ENCODE data around the gene HBB. TPM values are rescaled to one million over a fixed set of nuclear protein-coding genes. Genes with fewer than 3 reads are reported as not detected.
"Not testable (repeated sequence)": the region's sequence is repeated elsewhere in the genome, so short reads cannot be mapped to it uniquely, and the experiment has no call there.

Gene HBB
- total and polyA plus RNA-seq, 2 donors (not counting 1 experiment from before 2014, with no cell fraction given): 0.22 TPM; not detected in 1

DNA sequence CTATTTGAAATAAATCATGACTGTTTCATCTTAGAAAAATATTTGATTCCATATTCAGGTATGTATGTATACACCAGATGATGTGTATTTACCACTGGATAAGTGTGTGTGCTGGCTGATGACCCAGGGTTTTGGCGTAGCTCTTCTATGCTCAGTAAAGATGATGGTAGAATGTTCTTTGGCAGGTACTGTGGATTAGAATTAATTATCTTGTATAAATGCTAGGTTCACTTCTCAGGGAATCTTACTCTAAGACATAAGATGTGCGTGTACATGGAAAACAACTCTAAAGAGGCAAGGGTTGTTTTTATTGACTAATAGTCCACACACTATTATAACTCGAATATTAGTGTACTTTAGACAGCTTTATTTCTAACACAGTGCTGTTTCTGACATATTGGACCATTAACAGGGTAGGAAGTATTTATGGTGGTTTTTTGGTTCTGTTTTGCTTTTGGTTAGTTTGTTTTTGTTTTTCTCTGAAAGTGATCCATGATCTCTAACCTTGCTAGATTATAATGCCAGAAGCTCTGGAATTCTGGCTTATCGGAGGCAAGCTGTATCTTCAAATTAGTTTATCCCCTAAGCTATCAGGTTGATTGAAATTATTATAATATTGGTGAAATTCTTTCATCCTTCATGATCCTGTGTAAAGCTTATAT is 23.8 kb upstream of the HBB start:
- Histone ChIP-seq H3K36me3 (ENCODE audit: control insufficient read depth, insufficient read depth, low read length) (no peaks in the 10 kb centered on the region), H3K27me3 (ENCODE audit: control insufficient read depth, insufficient read depth, low read length) (no peaks in the 10 kb centered on the region), H3K9me3 (ENCODE audit: control insufficient read depth, insufficient read depth, low read depth, low read length) (no peaks in the 10 kb centered on the region), H3K27ac (ENCODE audit: insufficient read depth, low read length) (no peak overlapping the region), H2AFZ (ENCODE audit: low read length) (no peak overlapping the region), H3K4me3 (replicated peaks in 1 of 4; ENCODE audit: control extremely low read depth in 1 of 4, insufficient read depth in 1 of 4, low read depth in 3 of 4, low read length in 4 of 4) (no peak overlapping the region), H4K20me1 (ENCODE audit: control insufficient read depth, extremely low read depth, insufficient read depth, low read length) (no peaks in the 10 kb centered on the region), H3K79me2 (ENCODE audit: control insufficient read depth, insufficient read depth, low read length) (no peaks in the 10 kb centered on the region), H3K9ac (ENCODE audit: insufficient read depth, low read length) (no peak overlapping the region), H3K4me2 (ENCODE audit: extremely low read depth, insufficient read depth, low read length) (no peak overlapping the region), H3K4me1 (ENCODE audit: control insufficient read depth, extremely low read depth, insufficient read depth, low read length) (no peaks in the 10 kb centered on the region)
- DNase-seq (ENCODE audit: low read depth in 2 of 2): no peak
- TF ChIP-seq, protein P1, sequence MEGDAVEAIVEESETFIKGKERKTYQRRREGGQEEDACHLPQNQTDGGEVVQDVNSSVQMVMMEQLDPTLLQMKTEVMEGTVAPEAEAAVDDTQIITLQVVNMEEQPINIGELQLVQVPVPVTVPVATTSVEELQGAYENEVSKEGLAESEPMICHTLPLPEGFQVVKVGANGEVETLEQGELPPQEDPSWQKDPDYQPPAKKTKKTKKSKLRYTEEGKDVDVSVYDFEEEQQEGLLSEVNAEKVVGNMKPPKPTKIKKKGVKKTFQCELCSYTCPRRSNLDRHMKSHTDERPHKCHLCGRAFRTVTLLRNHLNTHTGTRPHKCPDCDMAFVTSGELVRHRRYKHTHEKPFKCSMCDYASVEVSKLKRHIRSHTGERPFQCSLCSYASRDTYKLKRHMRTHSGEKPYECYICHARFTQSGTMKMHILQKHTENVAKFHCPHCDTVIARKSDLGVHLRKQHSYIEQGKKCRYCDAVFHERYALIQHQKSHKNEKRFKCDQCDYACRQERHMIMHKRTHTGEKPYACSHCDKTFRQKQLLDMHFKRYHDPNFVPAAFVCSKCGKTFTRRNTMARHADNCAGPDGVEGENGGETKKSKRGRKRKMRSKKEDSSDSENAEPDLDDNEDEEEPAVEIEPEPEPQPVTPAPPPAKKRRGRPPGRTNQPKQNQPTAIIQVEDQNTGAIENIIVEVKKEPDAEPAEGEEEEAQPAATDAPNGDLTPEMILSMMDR (conservative IDR thresholded peaks at IDR 0.05 in 1 of 2, IDR thresholded peaks at IDR 0.05 in 1 of 2; ENCODE audit: low read depth in 1 of 2, low read length in 2 of 2): no peak
- TF ChIP-seq EZH2 (IDR thresholded peaks at IDR 0.05; ENCODE audit: low read length, missing control alignments): no peak

DNA sequence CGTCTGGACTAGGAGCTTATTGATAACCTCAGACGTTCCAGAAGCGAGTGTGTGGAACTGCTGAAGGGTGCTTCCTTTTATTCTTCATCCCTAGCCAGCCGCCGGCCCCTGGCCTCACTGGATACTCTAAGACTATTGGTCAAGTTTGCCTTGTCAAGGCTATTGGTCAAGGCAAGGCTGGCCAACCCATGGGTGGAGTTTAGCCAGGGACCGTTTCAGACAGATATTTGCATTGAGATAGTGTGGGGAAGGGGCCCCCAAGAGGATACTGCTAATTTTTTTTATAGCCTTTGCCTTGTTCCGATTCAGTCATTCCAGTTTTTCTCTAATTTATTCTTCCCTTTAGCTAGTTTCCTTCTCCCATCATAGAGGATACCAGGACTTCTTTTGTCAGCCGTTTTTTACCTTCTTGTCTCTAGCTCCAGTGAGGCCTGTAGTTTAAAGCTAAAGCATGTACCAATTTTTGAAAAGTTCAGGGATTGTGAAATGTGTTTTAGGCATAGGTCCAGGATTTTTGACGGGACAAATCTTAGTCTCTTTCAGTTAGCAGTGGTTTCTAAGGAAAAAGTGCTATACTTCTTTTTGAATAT is 23.0 kb upstream of the HBB start, which contains the start of gene HBG1:
Gene HBG1, minus strand, starts transcription at position 51 of the 590 bp plus-strand sequence. CDS start 53 bp downstream, outside the sequence.
- H3K9ac ChIP-seq (ENCODE audit: insufficient read depth, low read length); H3K36me3 ChIP-seq (ENCODE audit: control insufficient read depth, insufficient read depth, low read length); H3K9me3 ChIP-seq (ENCODE audit: control insufficient read depth, insufficient read depth, low read depth, low read length); H3K27ac ChIP-seq (ENCODE audit: insufficient read depth, low read length); H3K4me2 ChIP-seq (ENCODE audit: extremely low read depth, insufficient read depth, low read length); H3K4me1 ChIP-seq (ENCODE audit: control insufficient read depth, extremely low read depth, insufficient read depth, low read length); H2AFZ ChIP-seq (ENCODE audit: low read length); H3K27me3 ChIP-seq (ENCODE audit: control insufficient read depth, insufficient read depth, low read length); H3K79me2 ChIP-seq (ENCODE audit: control insufficient read depth, insufficient read depth, low read length); H3K4me3 ChIP-seq (replicated peaks in 1 of 4; ENCODE audit: control extremely low read depth in 1 of 4, insufficient read depth in 1 of 4, low read depth in 3 of 4, low read length in 4 of 4); H4K20me1 ChIP-seq (ENCODE audit: control insufficient read depth, extremely low read depth, insufficient read depth, low read length): not testable (repeated sequence)
- DNase-seq (ENCODE audit: low read depth in 2 of 2): peak in 1 of 2 donors; percentile 35

GRCh38 chr11:5248498-5248897 is 21.6 kb upstream of the HBB start:
- not testable (repeated sequence) for H3K27me3 ChIP-seq (ENCODE audit: control insufficient read depth, insufficient read depth, low read length); H3K4me3 ChIP-seq (replicated peaks in 1 of 4; ENCODE audit: control extremely low read depth in 1 of 4, insufficient read depth in 1 of 4, low read depth in 3 of 4, low read length in 4 of 4); DNase-seq (ENCODE audit: low read depth in 2 of 2); H3K9ac ChIP-seq (ENCODE audit: insufficient read depth, low read length); H2AFZ ChIP-seq (ENCODE audit: low read length); H4K20me1 ChIP-seq (ENCODE audit: control insufficient read depth, extremely low read depth, insufficient read depth, low read length); H3K79me2 ChIP-seq (ENCODE audit: control insufficient read depth, insufficient read depth, low read length); H3K27ac ChIP-seq (ENCODE audit: insufficient read depth, low read length); H3K9me3 ChIP-seq (ENCODE audit: control insufficient read depth, insufficient read depth, low read depth, low read length); H3K4me1 ChIP-seq (ENCODE audit: control insufficient read depth, extremely low read depth, insufficient read depth, low read length); H3K4me2 ChIP-seq (ENCODE audit: extremely low read depth, insufficient read depth, low read length); H3K36me3 ChIP-seq (ENCODE audit: control insufficient read depth, insufficient read depth, low read length)

Data from fibroblast of lung (primary cell).